ENCODE data around the gene HOXD12. TPM values are rescaled to one million over a fixed set of nuclear protein-coding genes. Genes with fewer than 3 reads are reported as not detected.
A peak's percentile ranks its signal among the peaks of the same experiment; 100 is the strongest.

Gene HOXD12
- total RNA-seq, 1 experiment from 2014 or later, result 0.27 TPM

DNA sequence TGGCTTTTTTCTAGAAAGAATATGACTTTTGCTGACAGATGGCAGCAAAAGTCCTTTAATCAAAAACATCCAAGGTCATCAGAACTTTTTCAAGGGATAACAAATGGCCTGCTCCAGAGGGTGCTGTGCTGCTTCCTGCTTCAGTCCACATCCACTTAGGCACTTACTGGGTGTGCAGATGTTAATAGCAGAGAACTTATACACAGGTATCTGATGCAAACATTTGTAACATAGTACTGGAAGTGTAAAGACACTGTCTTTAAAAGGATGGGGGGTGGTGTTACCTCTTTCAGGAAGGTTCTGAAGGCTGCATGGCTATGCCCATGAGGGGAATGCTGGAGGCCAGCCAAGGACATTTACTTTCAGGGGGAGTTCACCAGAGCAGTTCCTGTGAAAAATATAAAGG lies 35.4 kb downstream of the HOXD12 start:
- Histone ChIP-seq H3K9me2 (ENCODE audit: insufficient read depth) (no peaks in the 10 kb centered on the region), H3K9me3 (ENCODE audit: control insufficient read depth in 1 of 2, insufficient read depth in 1 of 2, low read depth in 1 of 2, low read length in 2 of 2) (no peaks in the 10 kb centered on the region), H3K79me2 (ENCODE audit: insufficient read depth, low read length) (no peaks in the 10 kb centered on the region), H3K4me1 (ENCODE audit: control insufficient read depth in 1 of 2, insufficient read depth in 2 of 2, low read length in 2 of 2) (peaks cover 9 to 22% of the 10 kb centered on the region in 2 experiments; a peak in 3 of 4 replicates), H3K27me3 (ENCODE audit: insufficient read depth, low read length) (no peaks in the 10 kb centered on the region), H3K9ac (ENCODE audit: low read length) (no peak overlapping the region), H3K4me2 (ENCODE audit: low read length) (no peak overlapping the region), H3K4me3 (replicated peaks in 1 of 2; ENCODE audit: low read depth in 1 of 2, low read length in 2 of 2) (no peak overlapping the region), H4K20me1 (ENCODE audit: insufficient read depth) (no peaks in the 10 kb centered on the region), H3K36me3 (ENCODE audit: control insufficient read depth in 1 of 2, insufficient read depth in 2 of 2, low read length in 2 of 2) (no peaks in the 10 kb centered on the region), H2AFZ (ENCODE audit: low read depth, low read length, poor library complexity, severe bottlenecking) (no peak overlapping the region), H3K27ac (ENCODE audit: low read depth, low read length) (no peak overlapping the region)
- no peak for DNase-seq (ENCODE audit: low read depth, low spot score)
- intact Hi-C loops (cut with micrococcal nuclease), result no loop called here
- ChIA-PET POLR2A (no interaction called here), RAD21 (ENCODE audit: low non-redundant PET in 1 of 2, low total read pairs in 2 of 2, uncharacterized antibody in 2 of 2, unreplicated experiment in 2 of 2) (no interaction called here), CTCF (no interaction called here)
- no peak for ATAC-seq
- 0 out of 2 replicates have a peak, but pooled peaks have one; percentile 2 for TF ChIP-seq SP1 (IDR thresholded peaks at IDR 0.05; ENCODE audit: low read depth)
- TF ChIP-seq SRF (IDR thresholded peaks at IDR 0.05; ENCODE audit: low read depth), result no peak
- no peak for TF ChIP-seq EGR1 (IDR thresholded peaks at IDR 0.05; ENCODE audit: low read depth)
- no peak for TF ChIP-seq JUND (IDR thresholded peaks at IDR 0.05)
- TF ChIP-seq, protein P1, sequence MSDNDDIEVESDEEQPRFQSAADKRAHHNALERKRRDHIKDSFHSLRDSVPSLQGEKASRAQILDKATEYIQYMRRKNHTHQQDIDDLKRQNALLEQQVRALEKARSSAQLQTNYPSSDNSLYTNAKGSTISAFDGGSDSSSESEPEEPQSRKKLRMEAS (IDR thresholded peaks at IDR 0.05), result peak; percentile 6; the same call in 1 of the 2 replicates
- TF ChIP-seq FOSL1 (IDR thresholded peaks at IDR 0.05; ENCODE audit: low read depth), result no peak
- TF ChIP-seq, protein P2, sequence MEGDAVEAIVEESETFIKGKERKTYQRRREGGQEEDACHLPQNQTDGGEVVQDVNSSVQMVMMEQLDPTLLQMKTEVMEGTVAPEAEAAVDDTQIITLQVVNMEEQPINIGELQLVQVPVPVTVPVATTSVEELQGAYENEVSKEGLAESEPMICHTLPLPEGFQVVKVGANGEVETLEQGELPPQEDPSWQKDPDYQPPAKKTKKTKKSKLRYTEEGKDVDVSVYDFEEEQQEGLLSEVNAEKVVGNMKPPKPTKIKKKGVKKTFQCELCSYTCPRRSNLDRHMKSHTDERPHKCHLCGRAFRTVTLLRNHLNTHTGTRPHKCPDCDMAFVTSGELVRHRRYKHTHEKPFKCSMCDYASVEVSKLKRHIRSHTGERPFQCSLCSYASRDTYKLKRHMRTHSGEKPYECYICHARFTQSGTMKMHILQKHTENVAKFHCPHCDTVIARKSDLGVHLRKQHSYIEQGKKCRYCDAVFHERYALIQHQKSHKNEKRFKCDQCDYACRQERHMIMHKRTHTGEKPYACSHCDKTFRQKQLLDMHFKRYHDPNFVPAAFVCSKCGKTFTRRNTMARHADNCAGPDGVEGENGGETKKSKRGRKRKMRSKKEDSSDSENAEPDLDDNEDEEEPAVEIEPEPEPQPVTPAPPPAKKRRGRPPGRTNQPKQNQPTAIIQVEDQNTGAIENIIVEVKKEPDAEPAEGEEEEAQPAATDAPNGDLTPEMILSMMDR (IDR thresholded peaks at IDR 0.05 in 2 of 3, conservative IDR thresholded peaks at IDR 0.05 in 1 of 3; ENCODE audit: borderline replicate concordance in 1 of 3, insufficient read depth in 1 of 3, low read depth in 2 of 3, low read length in 2 of 3), result peak in 1 of 3 experiments; percentile 44; a peak in 1 of 6 replicates
- peak; percentile 73 for TF ChIP-seq CEBPB (IDR thresholded peaks at IDR 0.05; ENCODE audit: low read depth)
- no peak for TF ChIP-seq YY1 (IDR thresholded peaks at IDR 0.05; ENCODE audit: extremely low read depth, insufficient replicate concordance, low read depth, low read length)
- TF ChIP-seq SIN3A (IDR thresholded peaks at IDR 0.05; ENCODE audit: low read depth), result no peak
- TF ChIP-seq ELF1 (IDR thresholded peaks at IDR 0.05; ENCODE audit: borderline replicate concordance, low read depth), result no peak
- TF ChIP-seq ZFX (IDR thresholded peaks at IDR 0.05), result no peak
- TF ChIP-seq, protein P3, sequence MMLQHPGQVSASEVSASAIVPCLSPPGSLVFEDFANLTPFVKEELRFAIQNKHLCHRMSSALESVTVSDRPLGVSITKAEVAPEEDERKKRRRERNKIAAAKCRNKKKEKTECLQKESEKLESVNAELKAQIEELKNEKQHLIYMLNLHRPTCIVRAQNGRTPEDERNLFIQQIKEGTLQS (IDR thresholded peaks at IDR 0.05), result no peak
- TF ChIP-seq RAD21 (IDR thresholded peaks at IDR 0.05; ENCODE audit: low read depth), result peak; percentile 55
- TF ChIP-seq TCF7L2 (IDR thresholded peaks at IDR 0.05; ENCODE audit: borderline replicate concordance, extremely low read depth, insufficient read depth, insufficient read length), result no peak
- BruUV-seq (replicated peaks), result no TSS peak

Data from HCT116 (cell line).